GM23338 (cell line): ENCODE measurements around the gene RNF2. TPM values are rescaled to one million over a fixed set of nuclear protein-coding genes. Genes with fewer than 3 reads are reported as not detected.

ENCODE experiments used
- ATAC-seq: fragments of 200-7000 bp; cut with Tn5 transposase; 3 replicates; pipeline ENCODE4 v1.9.1; 2020
- DNase-seq: peaks from one replicate; pipeline ENCODE4 v3.0.0-alpha.2; 2015; ENCODE audit warnings: low spot score
- H2AFZ ChIP-seq: fragments of 200-600 bp; sonication (generic); 2 replicates; pipeline ENCODE4 v1.8.0; 2016; ENCODE audit warnings: antibody characterized with exemption, mild to moderate bottlenecking, moderate library complexity
- H3F3A ChIP-seq: fragments of 200-600 bp; sonication (generic); replicated peaks from 2 replicates; pipeline ENCODE4 v1.8.0; 2017; ENCODE audit warnings: antibody characterized with exemption, mixed run types, low read depth
- H3K27ac ChIP-seq: fragments of 200-600 bp; sonication (generic); 2 replicates; pipeline ENCODE4 v1.6.1; 2016; ENCODE audit warnings: low read depth
- H3K27me3 ChIP-seq: fragments of 200-600 bp; sonication (generic); 2 replicates; pipeline ENCODE4 v1.8.0; 2016; ENCODE audit warnings: mild to moderate bottlenecking, mixed run types, moderate library complexity; ENCODE audit not compliant: insufficient read depth
- H3K36me3 ChIP-seq: fragments of 200-600 bp; sonication (generic); 2 replicates; pipeline ENCODE4 v1.8.0; 2016; ENCODE audit warnings: mild to moderate bottlenecking; ENCODE audit not compliant: insufficient read depth
- H3K4me1 ChIP-seq: fragments of 200-600 bp; sonication (generic); 2 replicates; pipeline ENCODE4 v1.8.0; 2016; ENCODE audit warnings: mild to moderate bottlenecking, moderate library complexity; ENCODE audit not compliant: insufficient read depth
- H3K4me2 ChIP-seq: fragments of 200-600 bp; sonication (generic); 2 replicates; pipeline ENCODE4 v1.7.1; 2017; ENCODE audit warnings: mixed run types
- H3K4me3 ChIP-seq: fragments of 200-600 bp; sonication (generic); 2 replicates; pipeline ENCODE4 v1.6.1; 2016; ENCODE audit warnings: mixed run types
- H3K79me2 ChIP-seq: fragments of 200-600 bp; sonication (generic); replicated peaks from 2 replicates; pipeline ENCODE4 v1.8.0; 2017; ENCODE audit warnings: mild to moderate bottlenecking; ENCODE audit not compliant: insufficient read depth
- H3K9me2 ChIP-seq: fragments of 200-600 bp; sonication (generic); 2 replicates; pipeline ENCODE4 v1.8.0; 2017; ENCODE audit not compliant: insufficient read depth
- H4K20me1 ChIP-seq: fragments of 200-600 bp; sonication (generic); replicated peaks from 2 replicates; pipeline ENCODE4 v1.8.0; 2017; ENCODE audit warnings: mild to moderate bottlenecking; ENCODE audit not compliant: insufficient read depth
- H3K27ac Mint-ChIP-seq: 2 replicates; pipeline ENCODE4 v1.8.0; 2020; ENCODE audit warnings: inconsistent platforms, mild to moderate bottlenecking, moderate library complexity, mixed read lengths
- H3K27me3 Mint-ChIP-seq: 3 replicates; pipeline ENCODE4 v1.8.0; 2022; ENCODE audit warnings: low read depth, mild to moderate bottlenecking, moderate library complexity, mixed read lengths, inconsistent platforms; ENCODE audit not compliant: insufficient read depth, poor library complexity
- H3K36me3 Mint-ChIP-seq: 3 replicates; pipeline ENCODE4 v1.8.0; 2021; ENCODE audit warnings: low read depth, mild to moderate bottlenecking, inconsistent platforms, moderate library complexity, mixed read lengths
- H3K4me1 Mint-ChIP-seq: 3 replicates; pipeline ENCODE4 v1.8.0; 2020; ENCODE audit warnings: mild to moderate bottlenecking, inconsistent platforms, mixed read lengths
- H3K4me3 Mint-ChIP-seq: 3 replicates; pipeline ENCODE4 v1.8.0; 2021; ENCODE audit warnings: moderate library complexity, mild to moderate bottlenecking, inconsistent platforms, mixed read lengths
- H3K9me3 Mint-ChIP-seq: 3 replicates; pipeline ENCODE4 v1.8.0; 2020; ENCODE audit warnings: moderate library complexity, mild to moderate bottlenecking, inconsistent platforms, mixed read lengths
- CREB1 ChIP-seq: fragments of 250-450 bp; sonication (Bioruptor Pico); IDR thresholded peaks from 2 replicates; pipeline ENCODE4 v1.5.0; 2020; ENCODE audit warnings: low read depth, mild to moderate bottlenecking, moderate library complexity
- CTCF ChIP-seq, 2 experiments: fragments of 200-600 bp in 1 of 2; sonication (generic) in 1 of 2; conservative IDR thresholded peaks; 2 replicates each; pipeline versions ENCODE4 v1.5.1 to v1.6.1; 2016 to 2017; ENCODE audit warnings: antibody characterized with exemption in 2 of 2, low read depth in 2 of 2, mild to moderate bottlenecking in 2 of 2, moderate library complexity in 1 of 2
- ETS1 ChIP-seq: IDR thresholded peaks from 2 replicates; pipeline ENCODE4 v1.6.1; 2016; ENCODE audit warnings: antibody characterized with exemption
- EZH2 ChIP-seq: fragments of 200-600 bp; sonication (generic); IDR thresholded peaks from one replicate; pipeline ENCODE4 v1.8.0; 2017; ENCODE audit warnings: antibody characterized with exemption, mild to moderate bottlenecking, low read depth; ENCODE audit not compliant: unreplicated experiment
- EZH2phosphoT487 ChIP-seq: fragments of 200-600 bp; sonication (generic); IDR thresholded peaks from one replicate; pipeline ENCODE4 v1.8.1; 2018; ENCODE audit warnings: antibody characterized with exemption; ENCODE audit not compliant: unreplicated experiment
- NANOG ChIP-seq: IDR thresholded peaks from 2 replicates; pipeline ENCODE4 v1.6.1; 2016; ENCODE audit warnings: antibody characterized with exemption, borderline replicate concordance
- POLR2AphosphoS5 ChIP-seq: IDR thresholded peaks from 2 replicates; pipeline ENCODE4 v1.6.1; 2016; ENCODE audit warnings: antibody characterized with exemption, low read depth
- ZNF114 ChIP-seq: fragments of 250-450 bp; sonication (Bioruptor Pico); IDR thresholded peaks from 2 replicates; pipeline ENCODE4 v1.5.0; 2020; ENCODE audit warnings: mild to moderate bottlenecking, moderate library complexity
- ZNF331 ChIP-seq: fragments of 250-450 bp; sonication (Bioruptor Pico); IDR thresholded peaks from 2 replicates; pipeline ENCODE4 v1.5.0; 2020; ENCODE audit warnings: low read depth, mild to moderate bottlenecking, moderate library complexity
- ZNF462 ChIP-seq: fragments of 250-450 bp; sonication (Bioruptor Pico); IDR thresholded peaks from 2 replicates; pipeline ENCODE4 v1.5.0; 2020; ENCODE audit warnings: mild to moderate bottlenecking, moderate library complexity
- polyA plus RNA-seq: library from polyadenylated mRNA; unstranded; fragments of >200 nt; fragmentation: Nextera tagmentation; extraction: Ambion mirVana; gene quantifications from 2 replicates; pipeline ENCODE4 v1.2.1, GENCODE V29; 2016
- total RNA-seq: library from RNA; depleted of rRNA; stranded (reverse); fragments of >200 nt; shearing (Covaris generic); gene quantifications from 2 replicates; pipeline ENCODE4 v1.2.3, GENCODE V29; 2014

RNF2 gene
- total and polyA plus RNA-seq, 2 experiments from 2014 or later, result 33.3 to 51.4 TPM

GRCh38 chr1:185044387-185044786 is 971 bp upstream of the RNF2 start (continued):
- TF ChIP-seq CTCF (conservative IDR thresholded peaks at IDR 0.05; ENCODE audit: low read depth in 2 of 2) (no peak), NANOG (no peak), ZNF331 (CRISPR knock-in tag) (no peak), ETS1 (no peak), POLR2AphosphoS5 (no peak), EZH2 (no peak), EZH2phosphoT487 (no peak), CREB1 (CRISPR knock-in tag) (no peak), ZNF114 (CRISPR knock-in tag) (no peak)

GRCh38 chr1:185045814-185046492 is 595 bp downstream of the RNF2 start:
- 0 out of 2 replicates have a peak, but pooled peaks have one; percentile 8 for TF ChIP-seq CREB1 (CRISPR knock-in tag)
- TF ChIP-seq ZNF462 (CRISPR knock-in tag), result no peak
- Histone ChIP-seq H3K9me2 (no peaks in the 10 kb centered on the region), H3K4me1 (peaks cover 34% of the 10 kb centered on the region), H3K4me2 (peak overlapping the region; percentile 81), H4K20me1 (peaks cover 39% of the 10 kb centered on the region), H3K36me3 (no peaks in the 10 kb centered on the region), H3F3A (0 out of 2 replicates have a peak, but pooled peaks cover 3% of the 10 kb centered on the region), H3K27me3 (peaks cover 15% of the 10 kb centered on the region), H3K27ac (peak overlapping the region; percentile 68; the same call in 1 of the 2 replicates), H3K79me2 (peaks cover 48% of the 10 kb centered on the region), H2AFZ (peak overlapping the region; percentile 40; the same call in 1 of the 2 replicates), H3K4me3 (peak overlapping the region; percentile 65)
- peaks cover 33% of the 10 kb centered on the region for H3K4me1 Mint-ChIP-seq
- peaks cover 8% of the 10 kb centered on the region for H3K27me3 Mint-ChIP-seq
- H3K36me3 Mint-ChIP-seq, result peaks cover 3% of the 10 kb centered on the region; the same call in 2 of the 3 replicates
- peak; percentile 74 for ATAC-seq
- H3K4me3 Mint-ChIP-seq, result peak overlapping the region; percentile 95
- peak overlapping the region; percentile 95 for H3K27ac Mint-ChIP-seq
- no peaks in the 10 kb centered on the region; the same call in 1 of the 3 replicates for H3K9me3 Mint-ChIP-seq
- peak; percentile 83 for DNase-seq
